Panc1 (cell line): ENCODE measurements around the gene ZSCAN10. TPM values are rescaled to one million over a fixed set of nuclear protein-coding genes. Genes with fewer than 3 reads are reported as not detected.

Source experiments
- ATAC-seq: fragments of 200-7000 bp; cut with Tn5 transposase; 2 replicates; pipeline ENCODE4 v1.9.1; 2020; ENCODE audit warnings: mild to moderate bottlenecking, moderate library complexity
- BruUV-seq: library from RNA; stranded (reverse); fragments of 400-500 nt; replicated peaks from 2 replicates; lab custom pipeline; 2021; lab: Mats Ljungman, UMichigan
- CTCF ChIA-PET: fragments of 300-600 bp; sonication (Branson Sonifier 250); formaldehyde crosslinking; loops from one replicate; lab custom pipeline; 2022; ENCODE audit warnings: antibody characterized with exemption; lab: Charles Lee
- POLR2A ChIA-PET: fragments of 300-600 bp; sonication (Branson Sonifier 250); formaldehyde crosslinking; loops from one replicate; lab custom pipeline; 2022; ENCODE audit warnings: antibody characterized with exemption; lab: Charles Lee
- DNase-seq: peaks from one replicate; pipeline ENCODE4 v3.0.0-alpha.2; 2010; ENCODE audit warnings: low read depth, low spot score
- H3K27ac ChIP-seq: 2 replicates; pipeline ENCODE4 v1.5.1; 2011; ENCODE audit warnings: mild to moderate bottlenecking, low read length, inconsistent platforms
- H3K27me3 ChIP-seq: fragments of 200-500 bp; sonication (Bioruptor generic); 2 replicates; pipeline ENCODE4 v1.6.0; 2014; ENCODE audit warnings: low read length, inconsistent platforms; ENCODE audit not compliant: control insufficient read depth, insufficient read depth
- H3K36me3 ChIP-seq: fragments of 200-500 bp; sonication (Bioruptor generic); 2 replicates; pipeline ENCODE4 v1.5.1; 2014; ENCODE audit warnings: inconsistent platforms, mild to moderate bottlenecking, low read length, moderate library complexity; ENCODE audit not compliant: control insufficient read depth, insufficient read depth
- H3K4me1 ChIP-seq: 2 replicates; pipeline ENCODE4 v1.5.1; 2011; ENCODE audit warnings: inconsistent platforms, mild to moderate bottlenecking, low read length, moderate library complexity; ENCODE audit not compliant: control insufficient read depth, insufficient read depth
- H3K4me3 ChIP-seq, 2 experiments: 2 replicates each; pipeline ENCODE4 v1.5.1; 2011 to 2012; ENCODE audit warnings: low read depth in 2 of 2, low read length in 2 of 2, mild to moderate bottlenecking in 2 of 2, inconsistent platforms in 1 of 2, moderate library complexity in 1 of 2
- H3K9me3 ChIP-seq: fragments of 200-500 bp; sonication (Bioruptor generic); 2 replicates; pipeline ENCODE4 v1.5.1; 2014; ENCODE audit warnings: low read depth, mild to moderate bottlenecking, inconsistent platforms, low read length, moderate library complexity; ENCODE audit not compliant: control insufficient read depth, insufficient read depth
- POLR2AphosphoS5 ChIP-seq: IDR thresholded peaks from 2 replicates; pipeline ENCODE4 v1.6.1; 2012; ENCODE audit warnings: mild to moderate bottlenecking, low read depth, low read length, moderate library complexity
- REST ChIP-seq, 2 experiments: IDR thresholded peaks; 2 replicates each; pipeline ENCODE4 v1.6.1; 2011 to 2012; ENCODE audit warnings: low read depth in 2 of 2, control low read depth in 1 of 2, low read length in 1 of 2, mild to moderate bottlenecking in 1 of 2, moderate library complexity in 1 of 2; ENCODE audit not compliant: insufficient read depth in 1 of 2
- SIN3A ChIP-seq: IDR thresholded peaks from 2 replicates; pipeline ENCODE4 v1.6.1; 2012; ENCODE audit warnings: low read depth, mild to moderate bottlenecking, low read length, moderate library complexity, borderline replicate concordance; ENCODE audit not compliant: insufficient read depth
- TCF7L2 ChIP-seq: IDR thresholded peaks from 2 replicates; pipeline ENCODE4 v1.6.1; 2011; ENCODE audit warnings: mild to moderate bottlenecking, low read depth, low read length, inconsistent platforms
- in situ Hi-C: cut with HindIII; loops from 2 replicates; pipeline ENCODE4 v1.10.0; 2016; ENCODE audit warnings: low sequenced_read_pairs, low pct_unique_long_range_greater_than_20kb
- intact Hi-C: fragments of 100-400 bp; cut with micrococcal nuclease; formaldehyde crosslinking; loops from one replicate; pipeline ENCODE4 v1.10.0; 2022; ENCODE audit not compliant: unreplicated experiment
- total RNA-seq: library from RNA; stranded (reverse); gene quantifications from one replicate; pipeline ENCODE4 v1.2.1, GENCODE V29; 2021; ENCODE audit not compliant: unreplicated experiment
- TF ChIP-seq, protein P1 (sequence below): fragments of 450-650 bp; IDR thresholded peaks from 2 replicates; pipeline ENCODE4 v1.5.1; 2017; ENCODE audit warnings: mild to moderate bottlenecking

ZSCAN10 gene
- total RNA-seq, 1 experiment from 2014 or later: 0.21 TPM

DNA sequence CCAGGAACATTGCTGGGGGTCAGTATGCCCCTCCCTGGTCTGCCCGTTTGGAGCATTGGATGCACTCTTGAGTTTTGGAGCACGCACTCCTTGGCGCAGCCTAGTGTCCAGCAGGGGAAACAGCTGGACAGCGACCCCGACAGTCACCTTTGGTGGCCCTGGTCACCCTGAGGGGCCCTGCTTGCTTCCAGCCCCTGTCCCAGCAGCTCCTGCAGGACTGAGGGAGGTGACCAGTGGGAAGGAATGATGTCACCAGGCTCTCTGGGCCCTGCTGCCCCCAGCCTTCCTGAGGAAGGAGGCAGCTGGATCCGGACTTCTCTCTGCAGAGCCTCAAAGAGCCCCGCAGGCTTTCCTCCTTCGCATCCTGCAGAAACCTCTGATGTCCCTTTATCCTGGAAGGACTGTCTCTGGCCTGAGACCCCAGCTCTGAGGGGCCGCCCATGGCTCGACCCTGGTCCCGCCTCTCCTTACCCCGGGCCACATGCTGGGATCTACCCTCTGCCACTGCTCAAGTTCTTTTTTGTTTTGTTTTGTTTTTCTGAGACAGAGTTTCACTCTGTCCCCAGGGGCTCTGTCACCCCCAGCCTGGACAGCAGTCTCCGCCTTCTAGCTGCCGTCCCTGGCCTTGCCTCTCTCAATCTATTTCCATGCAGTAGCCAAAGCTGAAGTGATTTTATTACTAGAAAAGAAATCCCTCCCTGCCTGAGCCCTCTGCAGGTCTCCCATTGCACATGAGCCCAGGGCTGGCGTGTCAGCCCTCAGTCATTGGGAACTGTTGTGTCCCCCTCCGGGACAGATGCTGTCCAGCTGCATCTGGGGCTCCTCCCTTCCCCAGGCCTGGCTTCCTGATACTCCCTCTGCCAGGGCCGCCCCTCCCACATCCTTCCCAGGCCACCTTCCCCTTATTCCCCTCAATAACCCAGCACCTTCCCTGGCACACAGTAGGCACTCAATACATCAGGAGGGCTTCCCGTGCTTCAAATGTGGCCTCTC, 11.6 kb downstream of the ZSCAN10 start:
- Histone ChIP-seq H3K4me1 (no peaks in the 10 kb centered on the region), H3K4me3 (no peak overlapping the region), H3K9me3 (no peaks in the 10 kb centered on the region), H3K27ac (no peak overlapping the region), H3K36me3 (no peaks in the 10 kb centered on the region), H3K27me3 (no peaks in the 10 kb centered on the region)
- no peak for TF ChIP-seq SIN3A
- no peak for TF ChIP-seq TCF7L2
- TF ChIP-seq, protein P1, sequence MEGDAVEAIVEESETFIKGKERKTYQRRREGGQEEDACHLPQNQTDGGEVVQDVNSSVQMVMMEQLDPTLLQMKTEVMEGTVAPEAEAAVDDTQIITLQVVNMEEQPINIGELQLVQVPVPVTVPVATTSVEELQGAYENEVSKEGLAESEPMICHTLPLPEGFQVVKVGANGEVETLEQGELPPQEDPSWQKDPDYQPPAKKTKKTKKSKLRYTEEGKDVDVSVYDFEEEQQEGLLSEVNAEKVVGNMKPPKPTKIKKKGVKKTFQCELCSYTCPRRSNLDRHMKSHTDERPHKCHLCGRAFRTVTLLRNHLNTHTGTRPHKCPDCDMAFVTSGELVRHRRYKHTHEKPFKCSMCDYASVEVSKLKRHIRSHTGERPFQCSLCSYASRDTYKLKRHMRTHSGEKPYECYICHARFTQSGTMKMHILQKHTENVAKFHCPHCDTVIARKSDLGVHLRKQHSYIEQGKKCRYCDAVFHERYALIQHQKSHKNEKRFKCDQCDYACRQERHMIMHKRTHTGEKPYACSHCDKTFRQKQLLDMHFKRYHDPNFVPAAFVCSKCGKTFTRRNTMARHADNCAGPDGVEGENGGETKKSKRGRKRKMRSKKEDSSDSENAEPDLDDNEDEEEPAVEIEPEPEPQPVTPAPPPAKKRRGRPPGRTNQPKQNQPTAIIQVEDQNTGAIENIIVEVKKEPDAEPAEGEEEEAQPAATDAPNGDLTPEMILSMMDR: peak; percentile 68
- no peak for TF ChIP-seq POLR2AphosphoS5
- TF ChIP-seq REST (IDR thresholded peaks at IDR 0.05; ENCODE audit: insufficient read depth in 1 of 2, low read depth in 2 of 2, low read length in 1 of 2): peak; percentile 23 to 66; a peak in 3 of 4 replicates
- BruUV-seq: no TSS peak
- in situ Hi-C loops (no loop called here), intact Hi-C loops (no loop called here)
- POLR2A ChIA-PET: no interaction called here
- peak; percentile 61 for ATAC-seq
- CTCF ChIA-PET: interaction anchor here (0.6 to 1.2 kb wide), 2 partner anchors 10 to 28 kb away, joined by 3 to 4 read pairs; no protein-coding TSS in a partner anchor
- no peak for DNase-seq

DNA sequence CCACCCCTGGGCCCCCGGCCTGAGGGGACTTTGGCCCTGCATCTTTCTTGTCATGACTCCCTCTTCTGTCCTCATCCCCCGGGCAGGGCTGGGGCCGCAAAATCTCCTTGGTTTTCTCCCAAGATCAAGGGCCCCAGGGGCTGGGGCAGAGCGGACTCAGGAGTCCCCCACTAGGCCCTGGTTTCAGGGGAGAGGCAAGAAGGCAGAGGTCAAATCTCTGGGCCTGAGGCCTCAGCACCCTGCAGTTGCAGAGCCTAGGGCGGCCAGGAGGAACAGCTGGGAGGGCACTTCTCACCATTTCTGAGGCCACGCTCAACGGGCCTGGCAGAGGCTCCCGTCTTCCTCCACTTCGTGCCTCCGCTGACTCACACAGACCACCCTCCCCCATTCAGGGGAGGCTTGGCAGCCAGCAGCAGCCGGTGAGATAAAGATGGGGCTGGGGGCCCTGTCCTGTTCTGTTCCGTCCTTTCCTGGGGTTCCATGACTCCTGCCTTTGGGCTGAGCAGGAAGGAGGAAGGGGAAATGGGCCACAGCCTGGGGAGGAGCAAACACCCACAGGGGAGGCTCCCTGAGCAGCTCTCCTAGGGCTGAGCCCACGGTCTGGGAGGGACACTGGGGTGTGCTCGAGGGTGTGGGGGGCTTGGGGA, 12.4 kb downstream of the ZSCAN10 start:
- ChIA-PET POLR2A (no interaction called here), CTCF (interaction anchor here (1.2 kb wide), 1 partner anchor 11 kb away, joined by 4 read pairs; no protein-coding TSS in a partner anchor)
- no TSS peak for BruUV-seq
- Histone ChIP-seq H3K4me3 (no peak overlapping the region), H3K36me3 (no peaks in the 10 kb centered on the region), H3K27ac (no peak overlapping the region), H3K9me3 (no peaks in the 10 kb centered on the region), H3K4me1 (no peaks in the 10 kb centered on the region), H3K27me3 (no peaks in the 10 kb centered on the region)
- intact Hi-C loops (no loop called here), in situ Hi-C loops (no loop called here)
- TF ChIP-seq TCF7L2 (no peak), SIN3A (no peak), POLR2AphosphoS5 (no peak), REST (IDR thresholded peaks at IDR 0.05; ENCODE audit: insufficient read depth in 1 of 2, low read depth in 2 of 2, low read length in 1 of 2) (no peak)
- TF ChIP-seq, protein P1: no peak
- no peak for ATAC-seq
- no peak for DNase-seq
